ENCODE data around the gene C8A. TPM values are rescaled to one million over a fixed set of nuclear protein-coding genes. Genes with fewer than 3 reads are reported as not detected.

The C8A gene
- polyA plus RNA-seq, 3 donors: not detected

- Histone ChIP-seq H3K4me3 (replicated peaks in 1 of 3; ENCODE audit: low read depth in 2 of 3, low read length in 3 of 3) (no peak overlapping the region), H3K9me3 (replicated peaks in 1 of 2; ENCODE audit: control insufficient read depth in 1 of 2, insufficient read depth in 1 of 2, low read length in 2 of 2) (no peaks in the 10 kb centered on the region), H4K20me1 (ENCODE audit: insufficient read depth, low read length) (no peaks in the 10 kb centered on the region), H3K4me2 (replicated peaks; ENCODE audit: extremely low read depth, low read length, poor library complexity, severe bottlenecking) (no peak overlapping the region), H3K79me2 (ENCODE audit: insufficient read depth, low read length) (no peaks in the 10 kb centered on the region), H3K36me3 (replicated peaks in 1 of 2; ENCODE audit: control insufficient read depth in 1 of 2, insufficient read depth in 2 of 2, low read length in 2 of 2) (no peaks in the 10 kb centered on the region), H3K9ac (ENCODE audit: insufficient read depth, low read length, poor library complexity, severe bottlenecking) (no peak overlapping the region), H3K27ac (ENCODE audit: low read depth in 1 of 2, low read length in 2 of 2) (no peak overlapping the region), H2AFZ (ENCODE audit: insufficient read depth, low read depth, low read length, poor library complexity, severe bottlenecking) (no peak overlapping the region), H3K4me1 (ENCODE audit: control insufficient read depth in 1 of 2, insufficient read depth in 2 of 2, low read length in 2 of 2) (no peaks in the 10 kb centered on the region), H3K27me3 (ENCODE audit: control insufficient read depth in 2 of 2, insufficient read depth in 2 of 2, low read length in 2 of 2) (no peaks in the 10 kb centered on the region)
- H3K36me3 Mint-ChIP-seq: no peaks in the 10 kb centered on the region
- H3K9me3 Mint-ChIP-seq: peaks cover 0 to 11% (median 2%) of the 10 kb centered on the region in 7 donors
- DNase-seq: no peak
- H3K4me3 Mint-ChIP-seq: no peak overlapping the region
- TF ChIP-seq CTCF (IDR thresholded peaks at IDR 0.05): no peak
- intact Hi-C loops (cut with micrococcal nuclease): no loop called here
- no peaks in the 10 kb centered on the region for H3K4me1 Mint-ChIP-seq
- H3K27me3 Mint-ChIP-seq (ENCODE audit: low read depth in 3 of 3): peaks cover 1 to 3% (median 3%) of the 10 kb centered on the region in 3 donors
- WGBS (ENCODE audit: insufficient coverage): 81% methylated on average over 3 of the region's 3 CpGs
- no peak overlapping the region for H3K27ac Mint-ChIP-seq
Measured at GRCh38 chr1:56916630-56917029, 62.0 kb downstream of the C8A start.

DNA sequence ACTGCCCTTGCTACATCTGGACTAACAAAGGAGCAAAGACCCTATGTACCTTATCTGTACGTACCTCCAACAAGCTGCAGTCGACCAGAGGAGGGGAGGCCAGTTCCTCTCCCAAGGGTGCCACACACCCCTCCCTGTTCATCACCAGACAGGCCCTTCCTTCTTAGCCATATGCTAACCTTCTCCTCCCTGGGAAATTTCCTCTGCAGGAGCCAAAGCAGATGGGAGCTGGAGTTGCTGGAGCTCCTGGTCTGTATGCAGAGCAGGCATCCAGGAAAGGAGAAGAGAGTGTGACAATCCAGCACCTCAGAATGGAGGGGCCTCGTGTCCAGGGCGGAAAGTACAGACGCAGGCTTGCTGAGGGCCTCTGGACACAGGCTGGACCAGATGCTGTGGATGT is 62.8 kb downstream of the C8A start:
- WGBS (ENCODE audit: insufficient coverage): 90% methylated on average over 3 of the region's 5 CpGs
- Histone ChIP-seq H3K27me3 (ENCODE audit: control insufficient read depth in 2 of 2, insufficient read depth in 2 of 2, low read length in 2 of 2) (no peaks in the 10 kb centered on the region), H4K20me1 (ENCODE audit: insufficient read depth, low read length) (no peaks in the 10 kb centered on the region), H3K4me3 (replicated peaks in 1 of 3; ENCODE audit: low read depth in 2 of 3, low read length in 3 of 3) (no peak overlapping the region), H3K27ac (ENCODE audit: low read depth in 1 of 2, low read length in 2 of 2) (no peak overlapping the region), H3K9me3 (replicated peaks in 1 of 2; ENCODE audit: control insufficient read depth in 1 of 2, insufficient read depth in 1 of 2, low read length in 2 of 2) (no peaks in the 10 kb centered on the region), H3K9ac (ENCODE audit: insufficient read depth, low read length, poor library complexity, severe bottlenecking) (no peak overlapping the region), H2AFZ (ENCODE audit: insufficient read depth, low read depth, low read length, poor library complexity, severe bottlenecking) (no peak overlapping the region), H3K79me2 (ENCODE audit: insufficient read depth, low read length) (no peaks in the 10 kb centered on the region), H3K4me1 (ENCODE audit: control insufficient read depth in 1 of 2, insufficient read depth in 2 of 2, low read length in 2 of 2) (no peaks in the 10 kb centered on the region), H3K36me3 (replicated peaks in 1 of 2; ENCODE audit: control insufficient read depth in 1 of 2, insufficient read depth in 2 of 2, low read length in 2 of 2) (no peaks in the 10 kb centered on the region), H3K4me2 (replicated peaks; ENCODE audit: extremely low read depth, low read length, poor library complexity, severe bottlenecking) (no peak overlapping the region)
- Mint-ChIP-seq H3K27ac (no peak overlapping the region), H3K4me3 (no peak overlapping the region), H3K27me3 (ENCODE audit: low read depth in 3 of 3) (peaks cover 1 to 3% (median 3%) of the 10 kb centered on the region in 3 donors), H3K36me3 (no peaks in the 10 kb centered on the region), H3K9me3 (peaks cover 0 to 13% (median 2%) of the 10 kb centered on the region in 7 donors), H3K4me1 (no peaks in the 10 kb centered on the region)
- intact Hi-C loops (cut with micrococcal nuclease): no loop called here
- no peak for DNase-seq
- TF ChIP-seq CTCF (IDR thresholded peaks at IDR 0.05): no peak
